IPS DF 6.9 (cell line): ENCODE measurements around the gene EIF3L.

Experiments used
- DNase-seq: peaks from one replicate; pipeline ENCODE4 v3.0.0-alpha.2; 2013; ENCODE audit warnings: low read depth, low spot score
- H3K27ac ChIP-seq: one replicate; pipeline ENCODE4 v1.5.1; 2013; ENCODE audit warnings: low read length, control low read depth
- H3K27me3 ChIP-seq: 2 replicates; pipeline ENCODE4 v1.6.1; 2013; ENCODE audit warnings: mild to moderate bottlenecking, low read length; ENCODE audit not compliant: control insufficient read depth, insufficient read depth
- H3K36me3 ChIP-seq: 2 replicates; pipeline ENCODE4 v1.6.1; 2013; ENCODE audit warnings: low read length; ENCODE audit not compliant: control insufficient read depth, insufficient read depth
- H3K4me1 ChIP-seq: 2 replicates; pipeline ENCODE4 v1.6.1; 2013; ENCODE audit warnings: low read length; ENCODE audit not compliant: control insufficient read depth, insufficient read depth
- H3K4me3 ChIP-seq: 2 replicates; pipeline ENCODE4 v1.5.1; 2013; ENCODE audit warnings: mild to moderate bottlenecking, low read length
- H3K9me3 ChIP-seq: 2 replicates; pipeline ENCODE4 v1.6.1; 2013; ENCODE audit warnings: low read length, inconsistent platforms; ENCODE audit not compliant: control insufficient read depth, insufficient read depth
- WGBS: extraction: QIAGEN DNeasy Blood & Tissue Kit; methylation state at CpG from one replicate; pipeline ENCODE4 v1.1.7; 2013; ENCODE audit warnings: mixed read lengths, missing lambda C conversion rate; ENCODE audit not compliant: insufficient read length, insufficient coverage; 5-methylcytosine and 5-hydroxymethylcytosine counted together

Gene EIF3L

GRCh38 chr22:37929390-37929789 is 80.2 kb downstream of the EIF3L start:
- Histone ChIP-seq H3K9me3 (no peaks in the 10 kb centered on the region), H3K4me3 (no peak overlapping the region), H3K27ac (no peak overlapping the region), H3K36me3 (peaks cover 15% of the 10 kb centered on the region), H3K27me3 (no peaks in the 10 kb centered on the region), H3K4me1 (peaks cover 1% of the 10 kb centered on the region; the same call in 1 of the 2 replicates)
- DNase-seq = no peak
- no CpG with 5 or more reads among the region's 5 CpGs for WGBS

GRCh38 chr22:37930270-37930951 is 81.2 kb downstream of the EIF3L start:
- Histone ChIP-seq H3K4me3 (no peak overlapping the region), H3K9me3 (no peaks in the 10 kb centered on the region), H3K27me3 (no peaks in the 10 kb centered on the region), H3K27ac (no peak overlapping the region), H3K36me3 (peaks cover 15% of the 10 kb centered on the region), H3K4me1 (peaks cover 1% of the 10 kb centered on the region; the same call in 1 of the 2 replicates)
- WGBS = no CpG with 5 or more reads among the region's 11 CpGs
- no peak for DNase-seq

GRCh38 chr22:37930952-37931440 is 81.8 kb downstream of the EIF3L start:
- H3K9me3 ChIP-seq = no peaks in the 10 kb centered on the region
- H3K4me1 ChIP-seq = peaks cover 1% of the 10 kb centered on the region; the same call in 1 of the 2 replicates
- no peak overlapping the region for H3K27ac ChIP-seq
- H3K27me3 ChIP-seq = no peaks in the 10 kb centered on the region
- peaks cover 15% of the 10 kb centered on the region for H3K36me3 ChIP-seq
- DNase-seq = no peak
- WGBS = no CpG with 5 or more reads among the region's 2 CpGs
- H3K4me3 ChIP-seq = no peak overlapping the region

- WGBS = no CpG with 5 or more reads among the region's 6 CpGs
- Histone ChIP-seq H3K27me3 (no peaks in the 10 kb centered on the region), H3K4me3 (no peak overlapping the region), H3K36me3 (peaks cover 13% of the 10 kb centered on the region), H3K4me1 (peaks cover 1% of the 10 kb centered on the region; the same call in 1 of the 2 replicates), H3K9me3 (no peaks in the 10 kb centered on the region), H3K27ac (no peak overlapping the region)
- no peak for DNase-seq
These were observed 82.7 kb downstream of the EIF3L start for GRCh38 chr22:37931893-37932389.

GRCh38 chr22:37932401-37932800 is 83.2 kb downstream of the EIF3L start:
- DNase-seq = no peak
- Histone ChIP-seq H3K9me3 (no peaks in the 10 kb centered on the region), H3K4me3 (no peak overlapping the region), H3K36me3 (peaks cover 11% of the 10 kb centered on the region), H3K4me1 (peaks cover 1% of the 10 kb centered on the region; the same call in 1 of the 2 replicates), H3K27ac (no peak overlapping the region), H3K27me3 (no peaks in the 10 kb centered on the region)
- WGBS = no CpG with 5 or more reads among the region's 10 CpGs

GRCh38 chr22:37932821-37933578 is 83.8 kb downstream of the EIF3L start:
- Histone ChIP-seq H3K4me1 (peaks cover 1% of the 10 kb centered on the region; the same call in 1 of the 2 replicates), H3K36me3 (peaks cover 12% of the 10 kb centered on the region), H3K4me3 (no peak overlapping the region), H3K27me3 (no peaks in the 10 kb centered on the region), H3K27ac (no peak overlapping the region), H3K9me3 (no peaks in the 10 kb centered on the region)
- no CpG with 5 or more reads among the region's 21 CpGs for WGBS
- DNase-seq = no peak

GRCh38 chr22:37933711-37934376 is 84.6 kb downstream of the EIF3L start:
- Histone ChIP-seq H3K36me3 (peaks cover 12% of the 10 kb centered on the region), H3K4me3 (no peak overlapping the region), H3K27me3 (no peaks in the 10 kb centered on the region), H3K27ac (no peak overlapping the region), H3K9me3 (no peaks in the 10 kb centered on the region), H3K4me1 (peaks cover 1% of the 10 kb centered on the region; the same call in 1 of the 2 replicates)
- WGBS = no CpG with 5 or more reads among the region's 13 CpGs
- peak; percentile 72 for DNase-seq
